Sigmoid colon (tissue), 4 donors: Measurements from ENCODE around the gene MYO15B.

Source experiments
- CTCF ChIP-seq, 4 experiments: fragments of 450-650 bp in 3 of 4; fragments of 200-600 bp in 1 of 4; IDR thresholded peaks; one replicate each; pipeline ENCODE4 v1.5.1; 2016 to 2019; ENCODE audit warnings: antibody characterized with exemption in 4 of 4, mild to moderate bottlenecking in 3 of 4, moderate library complexity in 2 of 4
- POLR2A ChIP-seq, 2 donors: fragments of 450-650 bp; IDR thresholded peaks; one replicate each; pipeline ENCODE4 v1.6.1; 2016; ENCODE audit warnings: antibody characterized with exemption in 2 of 2, mild to moderate bottlenecking in 2 of 2, moderate library complexity in 2 of 2
- POLR2AphosphoS5 ChIP-seq, 4 donors: sonication (generic); formaldehyde crosslinking; IDR thresholded peaks; one replicate each; pipeline ENCODE4 v1.6.1; 2017; ENCODE audit warnings: antibody characterized with exemption in 4 of 4

- TF ChIP-seq CTCF (IDR thresholded peaks at IDR 0.05) (no peak), POLR2A (IDR thresholded peaks at IDR 0.05) (no peak), POLR2AphosphoS5 (IDR thresholded peaks at IDR 0.05) (no peak)
These were observed 31.9 kb upstream of the MYO15B start for GRCh38 chr17:75555679-75556153.
